ENCODE results near the gene NEU4. TPM values are rescaled to one million over a fixed set of nuclear protein-coding genes. Genes with fewer than 3 reads are reported as not detected.

The NEU4 gene
- total and polyA plus RNA-seq, 11 donors, result 0.07 to 1.4 (median 0.45) TPM; not detected in 4

GRCh38 chr2:241842620-241843211 is 33.7 kb downstream of the NEU4 start:
- Histone ChIP-seq H3K4me1 (peaks cover 0 to 35% (median 17%) of the 10 kb centered on the region in 12 donors), H3K9me3 (no peaks in the 10 kb centered on the region), H3K36me3 (no peaks in the 10 kb centered on the region), H3K4me3 (peak overlapping the region in 7 of 12 donors; percentile 10 to 57 (median 48)), H3K27ac (peak overlapping the region in 11 of 12 donors; percentile 13 to 85 (median 70)), H3K27me3 (no peaks in the 10 kb centered on the region)
- 55 to 75% (median 63%) methylated on average over 24 to 29 of the region's 29 CpGs for WGBS, 4 donors
- TF ChIP-seq CTCF (IDR thresholded peaks at IDR 0.05) (no peak), POLR2A (IDR thresholded peaks at IDR 0.05) (no peak)
- intact Hi-C loops (cut with DNase I), result no loop called here
- ATAC-seq (peak; percentile 25 to 87 (median 41)), DNase-seq (peak; percentile 56 to 77 (median 58))

- peak overlapping the region in 10 of 12 donors; percentile 10 to 57 (median 48) for H3K4me3 ChIP-seq
- TF ChIP-seq POLR2A (IDR thresholded peaks at IDR 0.05) (no peak), CTCF (IDR thresholded peaks at IDR 0.05) (no peak)
- H3K9me3 ChIP-seq, result no peaks in the 10 kb centered on the region
- H3K27ac ChIP-seq, result peak overlapping the region; percentile 25 to 85 (median 73)
- intact Hi-C loops (cut with DNase I), result no loop called here
- peaks cover 0 to 35% (median 17%) of the 10 kb centered on the region in 12 donors for H3K4me1 ChIP-seq
- ATAC-seq, result peak in 3 of 4 donors; percentile 2 to 13 (median 4)
- 49 to 81% (median 56%) methylated on average over 29 to 52 of the region's 52 CpGs for WGBS, 4 donors
- H3K27me3 ChIP-seq, result no peaks in the 10 kb centered on the region
- no peaks in the 10 kb centered on the region for H3K36me3 ChIP-seq
- DNase-seq, result peak in 2 of 5 donors; percentile 32 to 66
These were observed 34.5 kb downstream of the NEU4 start for GRCh38 chr2:241843321-241844065.

GRCh38 chr2:241844066-241844728 is 35.2 kb downstream of the NEU4 start:
- ATAC-seq (peak; percentile 59 to 91 (median 80)), DNase-seq (peak; percentile 84 to 90 (median 87))
- TF ChIP-seq POLR2A (IDR thresholded peaks at IDR 0.05) (no peak), CTCF (IDR thresholded peaks at IDR 0.05) (peak in 7 of 12 donors; percentile 13 to 47 (median 24))
- peak overlapping the region; percentile 25 to 80 (median 68) for H3K27ac ChIP-seq
- no peaks in the 10 kb centered on the region for H3K9me3 ChIP-seq
- peak overlapping the region in 10 of 12 donors; percentile 34 to 57 (median 48) for H3K4me3 ChIP-seq
- H3K36me3 ChIP-seq, result no peaks in the 10 kb centered on the region
- H3K4me1 ChIP-seq, result peaks cover 0 to 35% (median 17%) of the 10 kb centered on the region in 12 donors
- intact Hi-C loops (cut with DNase I), result no loop called here
- 5 to 8% (median 6%) methylated on average over 49 to 65 of the region's 65 CpGs for WGBS, 4 donors
- H3K27me3 ChIP-seq, result no peaks in the 10 kb centered on the region

All from heart left ventricle (tissue), 16 donors.